Subcutaneous adipose tissue (tissue), 4 donors: ENCODE results near the gene NPHP4. TPM values are rescaled to one million over a fixed set of nuclear protein-coding genes. Genes with fewer than 3 reads are reported as not detected.

Experiments
- CTCF ChIP-seq: fragments of 450-650 bp; IDR thresholded peaks from one replicate; pipeline ENCODE4 v1.5.1; 2016; ENCODE audit warnings: low read depth, mild to moderate bottlenecking, control low read depth, antibody characterized with exemption, moderate library complexity
- total RNA-seq, 4 donors: library from RNA; depleted of rRNA; stranded (reverse); fragments of >200 nt; gene quantifications; one replicate each; pipeline ENCODE4 v1.1.0, GENCODE V29; 2016

Gene NPHP4
- total RNA-seq, 4 donors from 2014 or later: 7.3 to 11.9 (median 9.5) TPM

GRCh38 chr1:5917281-5917590 is 75.0 kb downstream of the NPHP4 start:
- no peak for TF ChIP-seq CTCF

- TF ChIP-seq CTCF: no peak
Measured at GRCh38 chr1:5916572-5917280, 75.5 kb downstream of the NPHP4 start.

- no peak for TF ChIP-seq CTCF
Measured at GRCh38 chr1:5915587-5916571, 76.3 kb downstream of the NPHP4 start.

GRCh38 chr1:5914676-5915365 is 77.4 kb downstream of the NPHP4 start:
- TF ChIP-seq CTCF: no peak

- TF ChIP-seq CTCF: no peak
Measured at GRCh38 chr1:5913876-5914275, 78.3 kb downstream of the NPHP4 start.

GRCh38 chr1:5913078-5913845 is 79.0 kb downstream of the NPHP4 start:
- no peak for TF ChIP-seq CTCF
